Measurements from ENCODE around the gene PI4K2B.

DNA sequence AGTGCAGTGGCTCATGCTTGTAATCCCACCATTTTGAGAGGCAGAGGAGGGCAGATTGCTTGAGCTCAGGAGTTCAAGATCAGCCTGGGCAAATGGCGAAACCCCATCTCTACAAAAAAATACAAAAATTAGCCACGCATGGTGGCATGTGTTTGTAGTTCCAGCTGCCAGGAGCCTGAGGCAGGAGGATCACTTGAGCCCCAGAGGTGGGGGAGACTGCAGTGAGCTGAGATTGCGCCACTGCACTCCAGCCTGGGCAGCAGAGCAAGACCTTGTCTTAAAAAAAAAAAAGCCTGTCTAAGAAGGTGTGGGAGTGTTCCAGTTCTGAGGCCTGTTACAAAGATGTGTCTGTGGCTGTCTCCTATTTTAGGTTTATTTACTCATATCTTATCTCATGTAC lies 38.0 kb downstream of the PI4K2B start:
- no peak for TF ChIP-seq EZH2phosphoT487 (IDR thresholded peaks at IDR 0.05; ENCODE audit: unreplicated experiment)
- TF ChIP-seq, protein P1, sequence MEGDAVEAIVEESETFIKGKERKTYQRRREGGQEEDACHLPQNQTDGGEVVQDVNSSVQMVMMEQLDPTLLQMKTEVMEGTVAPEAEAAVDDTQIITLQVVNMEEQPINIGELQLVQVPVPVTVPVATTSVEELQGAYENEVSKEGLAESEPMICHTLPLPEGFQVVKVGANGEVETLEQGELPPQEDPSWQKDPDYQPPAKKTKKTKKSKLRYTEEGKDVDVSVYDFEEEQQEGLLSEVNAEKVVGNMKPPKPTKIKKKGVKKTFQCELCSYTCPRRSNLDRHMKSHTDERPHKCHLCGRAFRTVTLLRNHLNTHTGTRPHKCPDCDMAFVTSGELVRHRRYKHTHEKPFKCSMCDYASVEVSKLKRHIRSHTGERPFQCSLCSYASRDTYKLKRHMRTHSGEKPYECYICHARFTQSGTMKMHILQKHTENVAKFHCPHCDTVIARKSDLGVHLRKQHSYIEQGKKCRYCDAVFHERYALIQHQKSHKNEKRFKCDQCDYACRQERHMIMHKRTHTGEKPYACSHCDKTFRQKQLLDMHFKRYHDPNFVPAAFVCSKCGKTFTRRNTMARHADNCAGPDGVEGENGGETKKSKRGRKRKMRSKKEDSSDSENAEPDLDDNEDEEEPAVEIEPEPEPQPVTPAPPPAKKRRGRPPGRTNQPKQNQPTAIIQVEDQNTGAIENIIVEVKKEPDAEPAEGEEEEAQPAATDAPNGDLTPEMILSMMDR (conservative IDR thresholded peaks at IDR 0.05; ENCODE audit: low read depth in 2 of 2): no peak
- no peak for TF ChIP-seq EZH2 (IDR thresholded peaks at IDR 0.05; ENCODE audit: low read depth, unreplicated experiment)
- TF ChIP-seq, protein P2, sequence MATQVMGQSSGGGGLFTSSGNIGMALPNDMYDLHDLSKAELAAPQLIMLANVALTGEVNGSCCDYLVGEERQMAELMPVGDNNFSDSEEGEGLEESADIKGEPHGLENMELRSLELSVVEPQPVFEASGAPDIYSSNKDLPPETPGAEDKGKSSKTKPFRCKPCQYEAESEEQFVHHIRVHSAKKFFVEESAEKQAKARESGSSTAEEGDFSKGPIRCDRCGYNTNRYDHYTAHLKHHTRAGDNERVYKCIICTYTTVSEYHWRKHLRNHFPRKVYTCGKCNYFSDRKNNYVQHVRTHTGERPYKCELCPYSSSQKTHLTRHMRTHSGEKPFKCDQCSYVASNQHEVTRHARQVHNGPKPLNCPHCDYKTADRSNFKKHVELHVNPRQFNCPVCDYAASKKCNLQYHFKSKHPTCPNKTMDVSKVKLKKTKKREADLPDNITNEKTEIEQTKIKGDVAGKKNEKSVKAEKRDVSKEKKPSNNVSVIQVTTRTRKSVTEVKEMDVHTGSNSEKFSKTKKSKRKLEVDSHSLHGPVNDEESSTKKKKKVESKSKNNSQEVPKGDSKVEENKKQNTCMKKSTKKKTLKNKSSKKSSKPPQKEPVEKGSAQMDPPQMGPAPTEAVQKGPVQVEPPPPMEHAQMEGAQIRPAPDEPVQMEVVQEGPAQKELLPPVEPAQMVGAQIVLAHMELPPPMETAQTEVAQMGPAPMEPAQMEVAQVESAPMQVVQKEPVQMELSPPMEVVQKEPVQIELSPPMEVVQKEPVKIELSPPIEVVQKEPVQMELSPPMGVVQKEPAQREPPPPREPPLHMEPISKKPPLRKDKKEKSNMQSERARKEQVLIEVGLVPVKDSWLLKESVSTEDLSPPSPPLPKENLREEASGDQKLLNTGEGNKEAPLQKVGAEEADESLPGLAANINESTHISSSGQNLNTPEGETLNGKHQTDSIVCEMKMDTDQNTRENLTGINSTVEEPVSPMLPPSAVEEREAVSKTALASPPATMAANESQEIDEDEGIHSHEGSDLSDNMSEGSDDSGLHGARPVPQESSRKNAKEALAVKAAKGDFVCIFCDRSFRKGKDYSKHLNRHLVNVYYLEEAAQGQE (IDR thresholded peaks at IDR 0.05; ENCODE audit: unreplicated experiment): no peak
- no peak for TF ChIP-seq POLR2AphosphoS5 (IDR thresholded peaks at IDR 0.05; ENCODE audit: low read depth)
- no peak for TF ChIP-seq NANOG (IDR thresholded peaks at IDR 0.05; ENCODE audit: borderline replicate concordance)
- no peak for TF ChIP-seq CREB1 (CRISPR knock-in tag; IDR thresholded peaks at IDR 0.05; ENCODE audit: low read depth)
- TF ChIP-seq, protein P3, sequence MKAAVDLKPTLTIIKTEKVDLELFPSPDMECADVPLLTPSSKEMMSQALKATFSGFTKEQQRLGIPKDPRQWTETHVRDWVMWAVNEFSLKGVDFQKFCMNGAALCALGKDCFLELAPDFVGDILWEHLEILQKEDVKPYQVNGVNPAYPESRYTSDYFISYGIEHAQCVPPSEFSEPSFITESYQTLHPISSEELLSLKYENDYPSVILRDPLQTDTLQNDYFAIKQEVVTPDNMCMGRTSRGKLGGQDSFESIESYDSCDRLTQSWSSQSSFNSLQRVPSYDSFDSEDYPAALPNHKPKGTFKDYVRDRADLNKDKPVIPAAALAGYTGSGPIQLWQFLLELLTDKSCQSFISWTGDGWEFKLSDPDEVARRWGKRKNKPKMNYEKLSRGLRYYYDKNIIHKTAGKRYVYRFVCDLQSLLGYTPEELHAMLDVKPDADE (IDR thresholded peaks at IDR 0.05): no peak
- TF ChIP-seq, protein P4, sequence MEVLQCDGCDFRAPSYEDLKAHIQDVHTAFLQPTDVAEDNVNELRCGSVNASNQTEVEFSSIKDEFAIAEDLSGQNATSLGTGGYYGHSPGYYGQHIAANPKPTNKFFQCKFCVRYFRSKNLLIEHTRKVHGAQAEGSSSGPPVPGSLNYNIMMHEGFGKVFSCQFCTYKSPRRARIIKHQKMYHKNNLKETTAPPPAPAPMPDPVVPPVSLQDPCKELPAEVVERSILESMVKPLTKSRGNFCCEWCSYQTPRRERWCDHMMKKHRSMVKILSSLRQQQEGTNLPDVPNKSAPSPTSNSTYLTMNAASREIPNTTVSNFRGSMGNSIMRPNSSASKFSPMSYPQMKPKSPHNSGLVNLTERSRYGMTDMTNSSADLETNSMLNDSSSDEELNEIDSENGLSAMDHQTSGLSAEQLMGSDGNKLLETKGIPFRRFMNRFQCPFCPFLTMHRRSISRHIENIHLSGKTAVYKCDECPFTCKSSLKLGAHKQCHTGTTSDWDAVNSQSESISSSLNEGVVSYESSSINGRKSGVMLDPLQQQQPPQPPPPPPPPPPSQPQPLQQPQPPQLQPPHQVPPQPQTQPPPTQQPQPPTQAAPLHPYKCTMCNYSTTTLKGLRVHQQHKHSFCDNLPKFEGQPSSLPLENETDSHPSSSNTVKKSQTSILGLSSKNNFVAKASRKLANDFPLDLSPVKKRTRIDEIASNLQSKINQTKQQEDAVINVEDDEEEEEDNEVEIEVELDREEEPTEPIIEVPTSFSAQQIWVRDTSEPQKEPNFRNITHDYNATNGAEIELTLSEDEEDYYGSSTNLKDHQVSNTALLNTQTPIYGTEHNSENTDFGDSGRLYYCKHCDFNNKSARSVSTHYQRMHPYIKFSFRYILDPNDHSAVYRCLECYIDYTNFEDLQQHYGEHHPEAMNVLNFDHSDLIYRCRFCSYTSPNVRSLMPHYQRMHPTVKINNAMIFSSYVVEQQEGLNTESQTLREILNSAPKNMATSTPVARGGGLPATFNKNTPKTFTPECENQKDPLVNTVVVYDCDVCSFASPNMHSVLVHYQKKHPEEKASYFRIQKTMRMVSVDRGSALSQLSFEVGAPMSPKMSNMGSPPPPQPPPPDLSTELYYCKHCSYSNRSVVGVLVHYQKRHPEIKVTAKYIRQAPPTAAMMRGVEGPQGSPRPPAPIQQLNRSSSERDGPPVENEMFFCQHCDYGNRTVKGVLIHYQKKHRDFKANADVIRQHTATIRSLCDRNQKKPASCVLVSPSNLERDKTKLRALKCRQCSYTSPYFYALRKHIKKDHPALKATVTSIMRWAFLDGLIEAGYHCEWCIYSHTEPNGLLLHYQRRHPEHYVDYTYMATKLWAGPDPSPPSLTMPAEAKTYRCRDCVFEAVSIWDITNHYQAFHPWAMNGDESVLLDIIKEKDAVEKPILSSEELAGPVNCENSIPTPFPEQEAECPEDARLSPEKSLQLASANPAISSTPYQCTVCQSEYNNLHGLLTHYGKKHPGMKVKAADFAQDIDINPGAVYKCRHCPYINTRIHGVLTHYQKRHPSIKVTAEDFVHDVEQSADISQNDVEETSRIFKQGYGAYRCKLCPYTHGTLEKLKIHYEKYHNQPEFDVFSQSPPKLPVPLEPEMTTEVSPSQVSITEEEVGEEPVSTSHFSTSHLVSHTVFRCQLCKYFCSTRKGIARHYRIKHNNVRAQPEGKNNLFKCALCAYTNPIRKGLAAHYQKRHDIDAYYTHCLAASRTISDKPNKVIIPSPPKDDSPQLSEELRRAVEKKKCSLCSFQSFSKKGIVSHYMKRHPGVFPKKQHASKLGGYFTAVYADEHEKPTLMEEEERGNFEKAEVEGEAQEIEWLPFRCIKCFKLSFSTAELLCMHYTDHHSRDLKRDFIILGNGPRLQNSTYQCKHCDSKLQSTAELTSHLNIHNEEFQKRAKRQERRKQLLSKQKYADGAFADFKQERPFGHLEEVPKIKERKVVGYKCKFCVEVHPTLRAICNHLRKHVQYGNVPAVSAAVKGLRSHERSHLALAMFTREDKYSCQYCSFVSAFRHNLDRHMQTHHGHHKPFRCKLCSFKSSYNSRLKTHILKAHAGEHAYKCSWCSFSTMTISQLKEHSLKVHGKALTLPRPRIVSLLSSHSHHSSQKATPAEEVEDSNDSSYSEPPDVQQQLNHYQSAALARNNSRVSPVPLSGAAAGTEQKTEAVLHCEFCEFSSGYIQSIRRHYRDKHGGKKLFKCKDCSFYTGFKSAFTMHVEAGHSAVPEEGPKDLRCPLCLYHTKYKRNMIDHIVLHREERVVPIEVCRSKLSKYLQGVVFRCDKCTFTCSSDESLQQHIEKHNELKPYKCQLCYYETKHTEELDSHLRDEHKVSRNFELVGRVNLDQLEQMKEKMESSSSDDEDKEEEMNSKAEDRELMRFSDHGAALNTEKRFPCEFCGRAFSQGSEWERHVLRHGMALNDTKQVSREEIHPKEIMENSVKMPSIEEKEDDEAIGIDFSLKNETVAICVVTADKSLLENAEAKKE (CRISPR knock-in tag; IDR thresholded peaks at IDR 0.05): no peak
- no peak for TF ChIP-seq ZNF331 (CRISPR knock-in tag; IDR thresholded peaks at IDR 0.05; ENCODE audit: low read depth)
